K562 (cell line): ENCODE measurements around the gene GALNT5. TPM values are rescaled to one million over a fixed set of nuclear protein-coding genes. Genes with fewer than 3 reads are reported as not detected.
A peak's percentile ranks its signal among the peaks of the same experiment; 100 is the strongest.

Source experiments
- ATAC-seq: fragments of 200-7000 bp; cut with Tn5 transposase; 3 replicates; pipeline ENCODE4 v1.9.1; 2020; ENCODE audit warnings: moderate library complexity
- BruUV-seq: library from RNA; stranded (reverse); fragments of 400-500 nt; replicated peaks from 2 replicates; lab custom pipeline; 2021; lab: Mats Ljungman, UMichigan
- CTCF ChIA-PET: fragments of 300-600 bp; formaldehyde crosslinking; extraction: SDS; loops from one replicate; lab custom pipeline; 2021; ENCODE audit warnings: low intra/inter-chr PET ratio; lab: Yijun Ruan, JAX
- POLR2A ChIA-PET: fragments of 300-600, 350-650 bp; sonication (Branson Sonifier 250); formaldehyde crosslinking; extraction: SDS; loops from one replicate; lab custom pipeline; 2021; ENCODE audit warnings: antibody characterized with exemption, inconsistent platforms; lab: Yijun Ruan, JAX
- DNase-seq, 4 experiments: peaks; one replicate each; pipeline versions ENCODE4 v3.0.0 to v3.0.0-alpha.2; 2011 to 2018; ENCODE audit warnings: low spot score in 3 of 4, mixed read lengths in 3 of 4; ENCODE audit errors: extremely low read depth in 1 of 4
- FAIRE-seq: peaks from 2 replicates; lab custom pipeline; 2011; peaks lifted over from hg19 to GRCh38; lab: Jason Lieb, UNC
- H2AFZ ChIP-seq: 2 replicates; pipeline ENCODE4 v1.6.0; 2011; ENCODE audit warnings: low read depth, low read length, control low read depth, inconsistent platforms
- H3K27ac ChIP-seq: fragments of 200-600 bp; 3 replicates; pipeline ENCODE4 v1.8.0; 2011; ENCODE audit warnings: low read depth, mild to moderate bottlenecking, control low read depth, inconsistent platforms, low read length, moderate library complexity, mixed read lengths; ENCODE audit errors: extremely low read depth
- H3K27me3 ChIP-seq, 2 experiments: fragments of 300-600 bp in 1 of 2; 2 replicates in 1 of 2; 3 replicates in 1 of 2; pipeline versions ENCODE4 v1.6.0 to v1.8.0; 2011; ENCODE audit warnings: inconsistent platforms in 2 of 2, low read length in 2 of 2, mild to moderate bottlenecking in 1 of 2, mixed read lengths in 1 of 2, moderate library complexity in 1 of 2; ENCODE audit not compliant: control insufficient read depth in 2 of 2, insufficient read depth in 2 of 2
- H3K36me3 ChIP-seq: fragments of 300-600 bp; 3 replicates; pipeline ENCODE4 v1.8.0; 2011; ENCODE audit warnings: mild to moderate bottlenecking, low read length, inconsistent platforms; ENCODE audit not compliant: control insufficient read depth, insufficient read depth
- H3K4me1 ChIP-seq, 2 experiments: fragments of 200-600 bp in 1 of 2; replicated peaks in 1 of 2; 2 replicates in 1 of 2; 3 replicates in 1 of 2; pipeline versions ENCODE4 v1.5.1 to v1.8.0; 2011; ENCODE audit warnings: inconsistent platforms in 2 of 2, low read length in 2 of 2, mild to moderate bottlenecking in 1 of 2, mixed read lengths in 1 of 2, moderate library complexity in 1 of 2; ENCODE audit not compliant: control insufficient read depth in 2 of 2, insufficient read depth in 2 of 2
- H3K4me2 ChIP-seq: 2 replicates; pipeline ENCODE4 v1.6.1; 2011; ENCODE audit warnings: low read length, control low read depth, inconsistent platforms, mixed read lengths; ENCODE audit not compliant: insufficient read depth
- H3K4me3 ChIP-seq: fragments of 200-600 bp; sonication (generic), shearing (Covaris generic); 2 replicates; pipeline ENCODE4 v1.5.1; 2016; ENCODE audit warnings: control low read depth, inconsistent platforms
- H3K79me2 ChIP-seq: fragments of 200-600 bp; 3 replicates; pipeline ENCODE4 v1.8.0; 2011; ENCODE audit warnings: low read length, inconsistent platforms; ENCODE audit not compliant: control insufficient read depth, insufficient read depth
- H3K9ac ChIP-seq, 2 experiments: 2 replicates each; pipeline versions ENCODE4 v1.6.0 to v1.6.1; 2011; ENCODE audit warnings: low read depth in 2 of 2, low read length in 2 of 2, control low read depth in 1 of 2, inconsistent platforms in 1 of 2, mild to moderate bottlenecking in 1 of 2, mixed read lengths in 1 of 2; ENCODE audit not compliant: insufficient read depth in 1 of 2
- H3K9me1 ChIP-seq: one replicate; pipeline ENCODE4 v1.6.0; 2011; ENCODE audit warnings: inconsistent platforms, mild to moderate bottlenecking, low read length, moderate library complexity; ENCODE audit not compliant: control insufficient read depth, insufficient read depth
- H3K9me3 ChIP-seq: replicated peaks from 2 replicates; pipeline ENCODE4 v1.5.1; 2011; ENCODE audit warnings: low read depth, low read length, inconsistent platforms; ENCODE audit not compliant: control insufficient read depth, insufficient read depth
- H4K20me1 ChIP-seq: replicated peaks from 2 replicates; pipeline ENCODE4 v1.6.1; 2011; ENCODE audit warnings: low read length, inconsistent platforms, mixed read lengths; ENCODE audit not compliant: control insufficient read depth, insufficient read depth
- ATF7 ChIP-seq: fragments of 450-650 bp; IDR thresholded peaks from 2 replicates; pipeline ENCODE4 v1.7.1; 2014; ENCODE audit warnings: mild to moderate bottlenecking, moderate library complexity
- DEAF1 ChIP-seq: fragments of 450-650 bp; formaldehyde crosslinking; IDR thresholded peaks from 2 replicates; pipeline ENCODE4 v1.4.0; 2020; ENCODE audit warnings: mild to moderate bottlenecking, moderate library complexity
- DMBX1 ChIP-seq: fragments of 250-450 bp; sonication (Bioruptor Pico); IDR thresholded peaks from 2 replicates; pipeline ENCODE4 v1.8.0; 2022; ENCODE audit warnings: inconsistent platforms, mild to moderate bottlenecking, moderate library complexity, borderline replicate concordance
- ETV1 ChIP-seq: fragments of 450-650 bp; conservative IDR thresholded peaks from 2 replicates; pipeline ENCODE4 v1.6.1; 2016; ENCODE audit warnings: missing genetic modification characterization, control low read depth, low read depth, missing compliant biosample characterization
- PCBP1 ChIP-seq: fragments of 200-400 bp; formaldehyde crosslinking; IDR thresholded peaks from 2 replicates; pipeline ENCODE4 v1.6.1; 2018; ENCODE audit warnings: mild to moderate bottlenecking, low read depth, low read length; ENCODE audit not compliant: poor library complexity, severe bottlenecking
- PKNOX1 ChIP-seq: fragments of 450-650 bp; IDR thresholded peaks from 2 replicates; pipeline ENCODE4 v1.6.1; 2016
- POLR2AphosphoS5 ChIP-seq: IDR thresholded peaks from 2 replicates; pipeline ENCODE4 v1.6.1; 2011; ENCODE audit warnings: mild to moderate bottlenecking, low read depth, low read length, moderate library complexity; ENCODE audit not compliant: control insufficient read depth, insufficient read depth
- TBL1XR1 ChIP-seq, 2 experiments: IDR thresholded peaks; 2 replicates each; pipeline ENCODE4 v1.6.1; 2012; ENCODE audit warnings: improper control_type of control experiment in 2 of 2, low read length in 2 of 2, mild to moderate bottlenecking in 1 of 2
- TEAD4 ChIP-seq, 2 experiments: sonication (generic) in 1 of 2; formaldehyde crosslinking in 1 of 2; IDR thresholded peaks; 2 replicates each; pipeline versions ENCODE4 v1.6.1 to v1.8.0; 2012 to 2022; ENCODE audit warnings: borderline replicate concordance in 1 of 2, inconsistent platforms in 1 of 2, low read length in 1 of 2, mild to moderate bottlenecking in 1 of 2, missing genetic modification reagents in 1 of 2
- ZBTB17 ChIP-seq: fragments of 450-650 bp; formaldehyde crosslinking; IDR thresholded peaks from 2 replicates; pipeline ENCODE4 v1.4.0; 2020; ENCODE audit warnings: mild to moderate bottlenecking
- ZNF398 ChIP-seq: fragments of 250-450 bp; sonication (Bioruptor Pico); IDR thresholded peaks from 2 replicates; pipeline ENCODE4 v1.8.0; 2021; ENCODE audit warnings: moderate library complexity, mild to moderate bottlenecking, inconsistent platforms
- ZNF699 ChIP-seq: fragments of 250-450 bp; sonication (Bioruptor Pico); IDR thresholded peaks from 2 replicates; pipeline ENCODE4 v1.8.0; 2021; ENCODE audit warnings: mild to moderate bottlenecking, moderate library complexity; ENCODE audit not compliant: insufficient replicate concordance
- WGBS: fragments of 100-300 bp; shearing (Covaris generic); methylation state at CpG from one replicate; pipeline ENCODE4 v1.1.6; 2016; ENCODE audit warnings: low coverage, mixed read lengths; ENCODE audit not compliant: insufficient coverage; ENCODE audit errors: missing lambda C conversion rate; 5-methylcytosine and 5-hydroxymethylcytosine counted together
- in situ Hi-C: fragments of 300-500 bp; cut with MboI; formaldehyde crosslinking; loops from 4 replicates; pipeline ENCODE4 v1.15.0; 2018; ENCODE audit warnings: inconsistent platforms, mixed read lengths
- intact Hi-C: fragments of 100-400 bp; cut with micrococcal nuclease; formaldehyde crosslinking; loops from 2 replicates; pipeline ENCODE4 v1.14.2; 2022
- polyA plus RNA-seq, 8 experiments: library from polyadenylated mRNA; depleted of rRNA in 4 of 8; stranded (reverse) in 5 of 8; unstranded in 3 of 8; fragments of >200 nt; fragmentation: Nextera tagmentation in 2 of 8; fragmentation: Illumina TruSeq in 1 of 8; extraction: Ambion mirVana in 2 of 8; extraction: Trizol in 1 of 8; gene quantifications; 2 replicates each; pipeline versions ENCODE4 v1.2.1 to v1.2.3, GENCODE V29; 2011 to 2014; ENCODE audit warnings: inconsistent platforms in 1 of 8, missing spikeins in 1 of 8
- total RNA-seq, 7 experiments: library from RNA; depleted of rRNA in 6 of 7; stranded (reverse); fragments of >200 nt in 6 of 7; fragmentation: Illumina TruSeq in 2 of 7; extraction: Trizol in 2 of 7; gene quantifications; 2 replicates each; pipeline versions ENCODE4 v1.2.1 to v1.2.3, GENCODE V29; 2011 to 2021; ENCODE audit warnings: low replicate concordance in 1 of 7

The GALNT5 gene
- total and polyA plus RNA-seq, 9 of the 15 experiments (the other 6 are each of a cell fraction or from before 2014, with no cell fraction given), result 21.6 to 73.0 (median 54.7) TPM

GRCh38 chr2:157267476-157267875 is 10.0 kb downstream of the GALNT5 start (continued):
- TF ChIP-seq PCBP1 (no peak), ZNF699 (CRISPR knock-in tag) (no peak), ATF7 (0 out of 2 replicates have a peak, but pooled peaks have one; percentile 28)

- Histone ChIP-seq H3K9me1 (peaks cover 2% of the 10 kb centered on the region), H4K20me1 (no peaks in the 10 kb centered on the region), H3K9me3 (no peaks in the 10 kb centered on the region), H3K4me1 (peaks cover 9 to 70% of the 10 kb centered on the region in 2 experiments), H3K27me3 (no peaks in the 10 kb centered on the region), H3K9ac (peak overlapping the region in 1 of 2 experiments; percentile 8; a peak in 1 of 4 replicates), H3K79me2 (peaks cover 98% of the 10 kb centered on the region), H2AFZ (no peak overlapping the region), H3K4me3 (no peak overlapping the region), H3K36me3 (peaks cover 82% of the 10 kb centered on the region), H3K27ac (peak overlapping the region; percentile 52; the same call in 2 of the 3 replicates), H3K4me2 (no peak overlapping the region)
- intact Hi-C loops, result no loop called here
- no peak for DNase-seq
- in situ Hi-C loops, result no loop called here
- FAIRE-seq, result no peak
- 60% methylated on average over 2 of the region's 2 CpGs for WGBS
- no TSS peak for BruUV-seq
- POLR2A ChIA-PET, result no interaction called here
- no peak for ATAC-seq
- CTCF ChIA-PET, result no interaction called here
- TF ChIP-seq TBL1XR1 (IDR thresholded peaks at IDR 0.05; ENCODE audit: low read length in 2 of 2) (no peak), ZNF398 (no peak), TEAD4 (IDR thresholded peaks at IDR 0.05; ENCODE audit: low read length) (no peak), TEAD4 (CRISPR knock-in tag; IDR thresholded peaks at IDR 0.05; ENCODE audit: borderline replicate concordance) (no peak), ZBTB17 (CRISPR knock-in tag) (no peak), ETV1 (tag) (no peak), DMBX1 (CRISPR knock-in tag) (no peak), DEAF1 (no peak), PKNOX1 (peak; percentile 18; the same call in 1 of the 2 replicates), POLR2AphosphoS5 (peak; percentile 42; the same call in 1 of the 2 replicates)
These were observed 11.6 kb downstream of the GALNT5 start for GRCh38 chr2:157269060-157269459.
